PFSK-1 (cell line): ENCODE data around the gene HIGD2A. TPM values are rescaled to one million over a fixed set of nuclear protein-coding genes. Genes with fewer than 3 reads are reported as not detected.

ENCODE experiments used
- FOXP2 ChIP-seq: optimal IDR thresholded peaks from 2 replicates; pipeline ENCODE3; 2011; ENCODE audit warnings: borderline replicate concordance, control low read depth, inconsistent platforms; ENCODE audit not compliant: insufficient read depth; ENCODE audit errors: extremely low read length, extremely low read depth
- POLR2AphosphoS5 ChIP-seq: IDR thresholded peaks from 2 replicates; pipeline ENCODE4 v1.6.1; 2012; ENCODE audit warnings: low read depth, mild to moderate bottlenecking, control low read depth, low read length, moderate library complexity
- SIN3A ChIP-seq: IDR thresholded peaks from 2 replicates; pipeline ENCODE4 v1.6.1; 2012; ENCODE audit warnings: mild to moderate bottlenecking, low read length, moderate library complexity, borderline replicate concordance; ENCODE audit not compliant: insufficient read depth
- TAF1 ChIP-seq: IDR thresholded peaks from 2 replicates; pipeline ENCODE4 v1.6.1; 2012; ENCODE audit warnings: low read length, control low read depth, borderline replicate concordance; ENCODE audit not compliant: insufficient read depth
- polyA plus RNA-seq: library from polyadenylated mRNA; unstranded; fragments of >200 nt; gene quantifications from one replicate; pipeline ENCODE4 v1.2.1, GENCODE V29; 2012; ENCODE audit warnings: low read depth, missing spikeins; ENCODE audit not compliant: insufficient read length
- TF ChIP-seq, protein P1 (sequence below), 2 experiments: IDR thresholded peaks; 2 replicates each; pipeline versions ENCODE4 v1.6.1 to v1.8.0; 2011 to 2012; ENCODE audit warnings: low read depth in 2 of 2, low read length in 2 of 2, control low read depth in 1 of 2, inconsistent platforms in 1 of 2, mild to moderate bottlenecking in 1 of 2, moderate library complexity in 1 of 2; ENCODE audit not compliant: insufficient read depth in 1 of 2

Gene HIGD2A, protein sequence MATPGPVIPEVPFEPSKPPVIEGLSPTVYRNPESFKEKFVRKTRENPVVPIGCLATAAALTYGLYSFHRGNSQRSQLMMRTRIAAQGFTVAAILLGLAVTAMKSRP
- polyA plus RNA-seq = 156 TPM

GRCh38 chr5:176388444-176389134 lies at the start of gene HIGD2A, which contains the start of gene NOP16:
Gene HIGD2A (plus strand): TSS chr5:176388751. CDS start chr5:176388820, 69 bp downstream.
Gene NOP16 (minus strand): TSS chr5:176388598. CDS start chr5:176388539, 59 bp downstream.
- TF ChIP-seq, protein P1, sequence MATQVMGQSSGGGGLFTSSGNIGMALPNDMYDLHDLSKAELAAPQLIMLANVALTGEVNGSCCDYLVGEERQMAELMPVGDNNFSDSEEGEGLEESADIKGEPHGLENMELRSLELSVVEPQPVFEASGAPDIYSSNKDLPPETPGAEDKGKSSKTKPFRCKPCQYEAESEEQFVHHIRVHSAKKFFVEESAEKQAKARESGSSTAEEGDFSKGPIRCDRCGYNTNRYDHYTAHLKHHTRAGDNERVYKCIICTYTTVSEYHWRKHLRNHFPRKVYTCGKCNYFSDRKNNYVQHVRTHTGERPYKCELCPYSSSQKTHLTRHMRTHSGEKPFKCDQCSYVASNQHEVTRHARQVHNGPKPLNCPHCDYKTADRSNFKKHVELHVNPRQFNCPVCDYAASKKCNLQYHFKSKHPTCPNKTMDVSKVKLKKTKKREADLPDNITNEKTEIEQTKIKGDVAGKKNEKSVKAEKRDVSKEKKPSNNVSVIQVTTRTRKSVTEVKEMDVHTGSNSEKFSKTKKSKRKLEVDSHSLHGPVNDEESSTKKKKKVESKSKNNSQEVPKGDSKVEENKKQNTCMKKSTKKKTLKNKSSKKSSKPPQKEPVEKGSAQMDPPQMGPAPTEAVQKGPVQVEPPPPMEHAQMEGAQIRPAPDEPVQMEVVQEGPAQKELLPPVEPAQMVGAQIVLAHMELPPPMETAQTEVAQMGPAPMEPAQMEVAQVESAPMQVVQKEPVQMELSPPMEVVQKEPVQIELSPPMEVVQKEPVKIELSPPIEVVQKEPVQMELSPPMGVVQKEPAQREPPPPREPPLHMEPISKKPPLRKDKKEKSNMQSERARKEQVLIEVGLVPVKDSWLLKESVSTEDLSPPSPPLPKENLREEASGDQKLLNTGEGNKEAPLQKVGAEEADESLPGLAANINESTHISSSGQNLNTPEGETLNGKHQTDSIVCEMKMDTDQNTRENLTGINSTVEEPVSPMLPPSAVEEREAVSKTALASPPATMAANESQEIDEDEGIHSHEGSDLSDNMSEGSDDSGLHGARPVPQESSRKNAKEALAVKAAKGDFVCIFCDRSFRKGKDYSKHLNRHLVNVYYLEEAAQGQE (IDR thresholded peaks at IDR 0.05; ENCODE audit: insufficient read depth in 1 of 2, low read depth in 2 of 2, low read length in 2 of 2) = no peak; a peak in 1 of 4 replicates
- TF ChIP-seq TAF1 (peak; percentile 73; the same call in 1 of the 2 replicates), FOXP2 (no peak), POLR2AphosphoS5 (peak; percentile 52), SIN3A (peak; percentile 93)

DNA sequence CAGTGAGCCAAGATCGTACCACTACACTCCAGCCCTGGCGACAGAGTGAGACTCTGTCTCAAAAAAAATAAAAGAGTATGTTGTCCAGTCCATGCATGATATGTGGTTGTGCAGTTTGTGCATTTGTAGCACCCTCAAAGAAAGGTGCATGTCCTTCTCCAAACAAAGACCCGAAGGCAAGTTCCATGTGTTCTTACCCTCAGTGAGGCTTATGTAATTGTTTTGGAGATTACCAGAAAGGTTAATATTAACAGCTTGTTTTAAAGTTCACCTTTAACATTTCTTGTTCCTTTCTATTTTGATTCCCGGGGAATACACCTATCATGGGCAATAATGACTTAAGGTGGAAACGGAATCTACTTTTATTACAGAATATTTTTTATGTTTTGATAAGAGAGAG lies 49.2 kb upstream of the HIGD2A start:
- no peak for TF ChIP-seq FOXP2
- TF ChIP-seq POLR2AphosphoS5 = no peak
- TF ChIP-seq, protein P1 (IDR thresholded peaks at IDR 0.05; ENCODE audit: insufficient read depth in 1 of 2, low read depth in 2 of 2, low read length in 2 of 2) = no peak

DNA sequence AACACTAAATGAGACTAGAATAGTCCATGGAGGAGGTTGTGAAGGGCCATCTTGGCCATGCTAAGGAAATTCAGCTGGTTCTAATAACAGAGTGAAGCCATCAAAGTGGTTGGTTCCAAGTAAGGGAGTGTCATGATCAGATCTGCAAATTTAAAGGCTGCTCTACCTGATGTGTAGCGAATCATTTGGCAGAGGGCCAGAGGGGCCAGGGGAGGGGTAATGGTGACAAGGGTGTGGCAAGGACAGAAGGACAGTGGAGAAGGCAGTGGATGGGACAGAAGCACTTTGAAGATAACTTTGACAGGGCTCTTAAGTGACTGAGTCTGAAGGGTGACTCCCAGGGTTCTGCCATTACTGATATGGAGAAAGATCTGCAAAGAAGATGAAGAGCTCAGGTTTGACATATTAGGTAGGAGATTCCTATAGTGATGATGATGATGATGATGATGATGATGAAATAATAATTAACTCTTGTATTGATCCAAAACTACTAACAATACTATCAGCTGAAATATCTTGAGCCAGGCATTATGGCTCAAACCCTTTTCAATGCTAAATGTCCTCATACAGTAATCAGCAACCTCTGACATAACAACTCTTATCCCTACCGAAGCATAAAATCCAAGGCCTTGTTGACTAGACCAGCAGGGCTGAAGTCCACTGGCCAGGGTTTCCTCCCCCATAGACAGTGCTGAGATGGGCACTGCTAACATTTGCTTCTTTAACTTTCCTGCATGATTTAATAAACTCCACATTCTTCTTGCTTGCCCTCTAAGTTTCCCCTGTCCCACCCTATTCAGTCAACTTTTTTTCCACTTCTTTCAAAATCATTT lies 47.0 kb upstream of the HIGD2A start:
- TF ChIP-seq FOXP2 = no peak

- no peak for TF ChIP-seq FOXP2
- TF ChIP-seq SIN3A = no peak
- no peak for TF ChIP-seq POLR2AphosphoS5
- TF ChIP-seq, protein P1 (IDR thresholded peaks at IDR 0.05; ENCODE audit: insufficient read depth in 1 of 2, low read depth in 2 of 2, low read length in 2 of 2) = no peak
- TF ChIP-seq TAF1 = no peak
These were observed 46.4 kb upstream of the HIGD2A start for GRCh38 chr5:176342158-176342483.

DNA sequence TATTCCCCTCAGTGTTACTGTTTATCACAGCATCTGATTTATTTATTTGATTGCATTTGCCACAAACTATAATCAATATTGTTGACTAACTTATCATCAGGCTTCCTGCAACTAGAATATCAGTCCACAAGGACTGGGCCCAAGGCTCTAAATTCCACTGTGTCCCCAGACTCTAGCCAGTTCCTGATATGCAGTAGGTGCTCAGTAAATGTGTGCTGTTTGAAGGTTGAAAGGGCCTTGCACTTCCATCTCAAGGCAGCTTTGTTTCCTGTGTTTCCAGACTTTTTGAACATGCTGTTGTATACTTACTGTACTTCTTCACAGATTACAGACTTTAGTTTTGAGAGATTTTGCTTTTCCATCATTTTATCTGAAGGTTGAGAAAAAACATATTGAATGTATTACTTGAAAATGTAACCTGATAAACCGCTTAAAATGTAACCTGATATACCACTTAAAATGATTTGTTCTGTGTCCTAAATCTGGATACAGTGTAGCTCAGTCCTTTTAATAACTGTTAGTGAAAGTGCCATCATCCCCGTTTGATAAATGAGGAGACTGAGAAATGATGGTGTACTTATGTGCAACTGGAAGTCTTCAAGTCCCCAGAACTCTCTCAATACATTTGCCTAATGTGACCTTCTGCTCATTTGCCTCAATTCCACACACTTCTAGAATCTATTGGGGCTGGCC lies 45.6 kb upstream of the HIGD2A start:
- TF ChIP-seq, protein P1 (IDR thresholded peaks at IDR 0.05; ENCODE audit: insufficient read depth in 1 of 2, low read depth in 2 of 2, low read length in 2 of 2) = no peak
- TF ChIP-seq POLR2AphosphoS5 (no peak), SIN3A (no peak), FOXP2 (no peak), TAF1 (no peak)
